ENCODE results near the gene LMNB1.

GRCh38 chr5:126819253-126819652 lies 42.3 kb downstream of the LMNB1 start:
- TF ChIP-seq, protein P1, sequence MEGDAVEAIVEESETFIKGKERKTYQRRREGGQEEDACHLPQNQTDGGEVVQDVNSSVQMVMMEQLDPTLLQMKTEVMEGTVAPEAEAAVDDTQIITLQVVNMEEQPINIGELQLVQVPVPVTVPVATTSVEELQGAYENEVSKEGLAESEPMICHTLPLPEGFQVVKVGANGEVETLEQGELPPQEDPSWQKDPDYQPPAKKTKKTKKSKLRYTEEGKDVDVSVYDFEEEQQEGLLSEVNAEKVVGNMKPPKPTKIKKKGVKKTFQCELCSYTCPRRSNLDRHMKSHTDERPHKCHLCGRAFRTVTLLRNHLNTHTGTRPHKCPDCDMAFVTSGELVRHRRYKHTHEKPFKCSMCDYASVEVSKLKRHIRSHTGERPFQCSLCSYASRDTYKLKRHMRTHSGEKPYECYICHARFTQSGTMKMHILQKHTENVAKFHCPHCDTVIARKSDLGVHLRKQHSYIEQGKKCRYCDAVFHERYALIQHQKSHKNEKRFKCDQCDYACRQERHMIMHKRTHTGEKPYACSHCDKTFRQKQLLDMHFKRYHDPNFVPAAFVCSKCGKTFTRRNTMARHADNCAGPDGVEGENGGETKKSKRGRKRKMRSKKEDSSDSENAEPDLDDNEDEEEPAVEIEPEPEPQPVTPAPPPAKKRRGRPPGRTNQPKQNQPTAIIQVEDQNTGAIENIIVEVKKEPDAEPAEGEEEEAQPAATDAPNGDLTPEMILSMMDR (IDR thresholded peaks at IDR 0.05; ENCODE audit: insufficient read depth, low read length, poor library complexity, severe bottlenecking): no peak
- TF ChIP-seq EZH2phosphoT487 (conservative IDR thresholded peaks at IDR 0.05; ENCODE audit: low read length): no peak
